Pulmonary artery endothelial cell (primary cell): ENCODE measurements around the gene SLCO3A1. TPM values are rescaled to one million over a fixed set of nuclear protein-coding genes. Genes with fewer than 3 reads are reported as not detected.
"Not testable (repeated sequence)": the region's sequence is repeated elsewhere in the genome, so short reads cannot be mapped to it uniquely, and the experiment has no call there.

Experiments
- DNase-seq: peaks from one replicate; pipeline ENCODE4 v3.0.0-alpha.2; 2011; ENCODE audit warnings: low read depth, low spot score
- total RNA-seq: library from RNA; depleted of rRNA; stranded (reverse); fragments of >200 nt; gene quantifications from 2 replicates; pipeline ENCODE4 v1.2.3, GENCODE V29; 2014

Gene SLCO3A1
- total RNA-seq, 1 donor from 2014 or later = 1.9 TPM

- no peak for DNase-seq
Measured at GRCh38 chr15:92033723-92034122, 180.2 kb downstream of the SLCO3A1 start.

DNA sequence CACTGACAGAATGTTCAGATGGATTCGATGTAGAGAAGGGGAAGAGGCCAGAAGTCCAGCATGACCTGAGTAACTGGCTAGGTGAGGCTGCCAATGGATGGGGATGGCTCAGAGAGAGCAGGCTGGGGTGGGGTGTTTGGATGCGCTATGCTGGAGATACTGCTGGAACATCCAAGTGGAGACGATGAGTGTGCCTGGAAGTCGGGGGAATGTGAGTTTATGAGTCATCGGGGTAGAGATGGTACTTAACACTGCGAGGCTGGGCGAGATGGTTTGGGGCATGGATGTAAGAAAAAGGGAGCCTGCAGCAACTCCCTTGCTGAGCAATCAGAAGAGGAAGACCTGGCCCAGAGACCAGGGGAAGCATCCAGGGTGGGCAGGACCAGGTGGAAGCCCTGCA, 180.7 kb downstream of the SLCO3A1 start:
- no peak for DNase-seq

- no peak for DNase-seq
Measured at GRCh38 chr15:92035551-92035950, 182.0 kb downstream of the SLCO3A1 start.

DNA sequence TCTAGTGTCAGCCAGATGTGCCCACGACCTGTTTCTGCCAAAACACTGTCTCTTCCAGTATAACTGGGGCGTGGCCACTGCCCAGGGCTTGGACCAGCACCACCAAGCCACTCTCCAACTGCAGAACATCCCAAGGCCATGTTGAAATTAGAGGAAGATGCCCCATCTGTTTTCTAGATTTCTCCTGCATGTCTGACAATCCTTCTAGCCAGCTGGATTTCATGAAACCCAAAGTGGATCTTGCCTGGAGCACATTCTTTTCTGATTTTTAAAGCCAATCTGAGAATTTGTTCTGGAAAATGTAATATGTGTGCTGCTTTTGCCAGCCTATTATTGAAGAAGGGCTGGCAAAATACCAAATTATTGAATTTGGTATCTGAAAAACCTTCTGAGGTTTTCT, 182.5 kb downstream of the SLCO3A1 start:
- no peak for DNase-seq

DNA sequence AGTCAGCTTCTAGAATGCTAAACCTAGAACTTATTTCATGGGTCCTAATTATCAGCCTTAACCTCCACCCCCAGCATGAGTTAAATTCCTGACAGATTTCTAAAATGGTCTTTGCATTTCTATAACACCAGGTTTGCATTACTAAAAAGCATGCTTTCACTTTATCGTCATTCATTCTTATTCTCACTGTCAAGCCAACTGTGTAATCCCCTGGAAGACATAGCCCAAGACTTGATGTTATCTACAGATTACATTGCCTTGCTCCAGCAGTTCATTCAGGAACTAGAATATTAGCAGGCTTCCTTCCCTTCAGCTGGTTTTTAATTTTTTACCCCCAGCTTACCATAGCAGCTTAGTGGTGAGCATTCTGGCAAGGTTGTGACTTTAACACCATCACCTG, 184.0 kb downstream of the SLCO3A1 start:
- DNase-seq = no peak

DNA sequence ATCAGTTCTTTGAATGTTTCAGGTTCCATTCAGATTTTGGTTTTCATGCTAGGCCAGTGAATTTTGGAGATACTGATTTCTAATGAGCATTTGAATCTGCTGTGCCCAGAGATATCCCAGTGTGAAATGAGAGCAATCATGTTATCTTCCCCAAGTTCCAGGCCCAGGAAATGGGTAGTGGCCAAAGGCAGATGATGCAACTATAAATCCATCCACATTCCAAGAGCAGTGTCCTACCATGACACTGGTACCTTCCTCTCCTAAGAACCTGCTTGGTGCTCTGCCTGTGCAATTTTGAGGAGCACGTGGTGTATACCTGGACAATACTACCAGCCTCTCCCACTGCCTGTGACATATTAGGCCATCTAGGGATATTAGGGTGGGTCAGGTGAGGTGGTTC, 186.8 kb downstream of the SLCO3A1 start:
- no peak for DNase-seq

GRCh38 chr15:92041371-92041770, 187.9 kb downstream of the SLCO3A1 start:
- no peak for DNase-seq

DNA sequence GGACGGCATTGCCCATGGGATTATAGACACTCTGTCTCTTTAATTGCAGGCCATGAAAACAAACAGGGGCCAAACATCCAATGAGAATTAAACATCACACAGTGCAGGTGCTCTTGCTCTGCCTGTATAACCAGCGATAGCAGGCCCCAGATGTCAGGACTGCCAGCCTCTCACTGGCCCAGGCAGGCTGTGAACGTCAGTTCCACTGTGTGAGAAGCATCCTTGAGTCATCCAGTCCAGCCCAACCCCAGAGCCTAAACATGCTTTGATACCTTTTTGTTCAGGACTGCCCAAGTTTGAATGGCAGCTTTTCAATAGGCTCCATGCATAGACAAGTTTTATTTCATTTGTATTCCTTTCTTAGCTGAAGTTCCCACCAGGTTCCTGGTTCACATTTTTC, 189.8 kb downstream of the SLCO3A1 start:
- no peak for DNase-seq

- no peak for DNase-seq
Measured at GRCh38 chr15:92044203-92044909, 190.8 kb downstream of the SLCO3A1 start.

DNA sequence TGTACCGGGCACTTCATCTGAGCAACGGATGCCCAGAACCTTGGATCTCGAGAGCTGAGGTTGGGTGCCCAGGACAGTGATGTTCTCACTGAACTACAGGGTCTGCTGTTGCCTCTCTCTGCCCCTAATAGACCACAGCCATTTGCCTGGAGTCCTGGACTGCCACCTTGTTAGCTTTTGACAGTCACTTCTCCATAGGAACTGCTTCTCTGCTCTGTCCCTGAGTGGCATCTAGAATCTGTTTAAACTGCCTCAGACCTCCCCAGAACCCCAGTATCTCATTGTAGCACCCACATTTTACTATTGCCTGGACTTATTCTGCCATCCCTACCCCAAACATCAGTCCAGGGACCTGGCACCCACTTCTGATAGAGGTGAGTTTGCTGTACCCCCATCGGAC, 194.4 kb downstream of the SLCO3A1 start:
- no peak for DNase-seq

DNA sequence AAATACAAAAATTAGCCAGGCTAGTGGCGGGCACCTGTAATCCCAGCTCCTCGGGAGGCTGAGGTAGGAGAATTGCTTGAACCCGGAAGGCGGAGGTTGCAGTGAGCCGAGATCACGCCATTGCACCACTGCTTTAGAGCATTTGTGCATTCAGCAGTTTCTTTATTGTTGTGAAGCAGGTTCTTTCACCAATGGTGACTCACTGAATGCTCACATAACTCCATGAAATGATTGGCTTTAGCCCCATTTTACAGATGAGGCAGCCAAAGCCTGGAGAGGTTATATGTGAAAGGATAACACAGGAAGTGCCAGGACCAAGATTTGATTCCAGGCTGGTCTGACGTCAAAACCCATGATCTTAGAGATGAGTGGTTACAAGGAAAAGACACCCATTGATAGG, 195.2 kb downstream of the SLCO3A1 start:
- DNase-seq = no peak

GRCh38 chr15:92049290-92049989, 195.9 kb downstream of the SLCO3A1 start:
- DNase-seq = no peak

GRCh38 chr15:92050220-92050898, 196.9 kb downstream of the SLCO3A1 start:
- DNase-seq = no peak

DNA sequence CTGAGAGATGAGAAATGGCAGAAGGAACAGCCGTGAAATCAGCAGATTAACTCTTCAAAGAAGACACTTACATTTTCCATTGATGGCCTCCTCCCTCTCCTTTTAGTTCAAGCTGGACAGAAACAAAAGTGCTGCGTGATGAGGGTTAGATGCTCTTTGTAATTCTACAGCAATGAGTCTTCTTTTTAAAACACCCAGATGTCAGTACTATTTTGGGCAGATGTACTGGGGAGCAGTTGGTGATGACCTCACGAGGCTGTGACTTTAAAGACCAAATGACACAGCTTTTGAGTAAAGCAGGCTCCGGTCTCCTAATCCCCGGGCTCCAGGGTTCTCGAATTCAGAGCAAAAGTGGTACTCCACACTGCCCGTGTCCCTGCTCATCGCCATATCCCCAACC, 198.2 kb downstream of the SLCO3A1 start:
- no peak for DNase-seq

- DNase-seq = no peak
Measured at GRCh38 chr15:92053753-92054316, 200.3 kb downstream of the SLCO3A1 start.

DNA sequence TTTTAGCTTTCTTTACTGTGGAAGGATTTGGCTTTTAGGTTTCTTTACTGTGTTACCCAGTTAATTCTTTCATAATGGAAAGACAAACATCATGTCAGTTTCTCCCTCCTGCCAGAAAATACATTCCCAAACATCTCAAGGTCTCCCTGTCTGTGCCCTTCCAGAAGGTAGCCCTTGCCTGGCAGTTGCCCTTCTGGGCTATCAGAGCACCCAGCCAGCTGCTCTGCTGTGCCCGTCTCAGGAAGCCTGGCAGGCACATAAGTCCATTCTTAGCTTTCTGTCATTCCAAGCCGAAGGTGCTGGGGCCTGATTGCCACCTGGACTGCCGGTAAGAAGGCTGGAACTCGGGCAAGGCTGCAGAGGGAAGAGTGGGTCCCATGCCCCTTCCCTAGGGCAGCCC, 203.4 kb downstream of the SLCO3A1 start:
- DNase-seq = no peak

GRCh38 chr15:92059036-92059970, 205.8 kb downstream of the SLCO3A1 start:
- no peak for DNase-seq

- not testable (repeated sequence) for DNase-seq
Measured at GRCh38 chr15:92059971-92060311, 206.4 kb downstream of the SLCO3A1 start.

DNA sequence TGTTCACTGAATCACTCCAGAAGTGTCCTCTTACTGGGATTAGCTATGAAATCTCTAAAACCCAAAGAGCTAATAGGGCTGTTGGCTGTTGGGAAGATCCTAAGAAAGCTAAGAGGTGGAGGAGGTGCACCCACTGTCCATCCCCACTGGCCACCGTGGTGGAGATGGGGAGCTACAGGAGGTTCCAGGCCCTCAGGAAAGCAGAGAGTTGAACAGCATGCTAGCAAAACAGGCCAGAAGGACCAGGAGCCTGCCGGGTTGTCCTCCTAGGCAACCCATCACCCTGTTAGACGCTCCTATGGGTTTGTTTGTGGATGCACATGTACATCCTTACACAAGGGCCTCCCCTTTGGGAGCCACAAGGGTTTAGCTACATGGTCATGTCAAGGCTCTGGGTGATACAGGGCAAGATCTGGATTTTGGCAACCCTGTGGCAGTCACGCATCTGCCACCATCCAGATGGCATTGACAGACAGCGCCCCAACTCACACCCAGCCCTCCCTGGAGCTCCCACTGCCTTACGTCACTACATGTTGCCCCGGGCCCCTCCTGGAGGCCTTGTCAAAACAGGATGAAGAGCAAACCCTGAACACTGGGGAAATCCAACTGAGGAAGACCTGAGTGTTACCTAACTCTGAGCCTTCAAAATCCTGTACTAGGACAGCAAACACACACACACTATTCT, 208.1 kb downstream of the SLCO3A1 start:
- no peak for DNase-seq

DNA sequence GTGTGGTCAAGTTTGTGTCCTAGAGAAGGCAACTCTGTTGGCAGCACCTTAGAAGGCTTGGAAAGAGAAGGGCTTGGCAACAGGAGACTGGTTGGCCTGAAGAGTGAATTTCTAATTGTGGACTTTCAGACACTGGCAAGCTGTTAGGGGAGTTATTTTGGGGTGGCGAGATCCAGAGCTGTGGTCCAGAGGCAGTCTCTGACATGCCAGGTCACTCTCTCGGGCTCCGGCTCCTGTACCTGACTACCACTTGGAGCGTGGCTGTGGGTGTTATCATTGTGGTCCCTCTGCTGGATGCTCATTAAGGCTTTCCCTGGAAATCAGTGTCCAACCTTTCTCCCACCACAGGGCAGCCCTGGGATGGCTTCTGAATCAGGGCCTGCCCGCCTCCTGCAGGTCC, 209.0 kb downstream of the SLCO3A1 start:
- no peak for DNase-seq

GRCh38 chr15:92068121-92068520, 214.6 kb downstream of the SLCO3A1 start:
- no peak for DNase-seq
